Left kidney (tissue), 1 donor: Measurements from ENCODE around the gene PSMD6. TPM values are rescaled to one million over a fixed set of nuclear protein-coding genes. Genes with fewer than 3 reads are reported as not detected.

Experiments
- polyA plus RNA-seq: library from polyadenylated mRNA; unstranded; fragments of 120-200 nt; gene quantifications from one replicate; pipeline ENCODE4 v1.2.1, GENCODE V29; 2013; ENCODE audit not compliant: insufficient read length

PSMD6 gene
- polyA plus RNA-seq, 1 donor, result 140 TPM

Other genes starting within 250 kb of the PSMD6 start
- gene C3orf49, start 204.2 kb downstream of the PSMD6 start, polyA plus RNA-seq, result 1.00 TPM
- 77.9 TPM for gene THOC7, start 159.7 kb downstream of the PSMD6 start, polyA plus RNA-seq
- 29.0 TPM for gene ATXN7, start 159.6 kb downstream of the PSMD6 start, polyA plus RNA-seq
- gene SCAANT1, start 111.1 kb downstream of the PSMD6 start, polyA plus RNA-seq, result 1.0 TPM
- 18.5 TPM for gene PRICKLE2, start 202.0 kb upstream of the PSMD6 start, polyA plus RNA-seq